NCI-H748 treated with DMSO at 0.1 percent for 48 hours (cell line): ENCODE results near the gene KRTAP10-3.

Experiments
- DNase-seq: peaks from one replicate; lab custom pipeline; 2025; lab: John Stamatoyannopoulos, UW

KRTAP10-3 gene

DNA sequence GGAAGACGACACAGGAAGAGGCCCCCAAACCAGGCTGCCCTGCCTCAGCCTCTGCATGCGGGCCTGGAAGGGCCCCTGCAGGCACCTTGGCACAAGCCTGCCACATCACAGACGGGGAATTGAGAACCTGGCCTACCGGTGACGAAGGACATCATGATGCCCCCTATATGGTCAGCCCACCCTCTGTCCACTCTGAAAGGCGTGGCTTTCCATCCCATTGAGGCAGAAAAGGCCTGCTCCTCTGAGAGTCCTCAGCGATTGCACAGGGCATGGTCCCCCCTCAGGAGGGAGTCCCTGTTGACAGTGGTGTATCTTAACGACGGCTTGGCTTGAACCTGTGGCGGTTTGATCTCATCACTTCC, 30.0 kb downstream of the KRTAP10-3 start:
- DNase-seq = no peak

DNA sequence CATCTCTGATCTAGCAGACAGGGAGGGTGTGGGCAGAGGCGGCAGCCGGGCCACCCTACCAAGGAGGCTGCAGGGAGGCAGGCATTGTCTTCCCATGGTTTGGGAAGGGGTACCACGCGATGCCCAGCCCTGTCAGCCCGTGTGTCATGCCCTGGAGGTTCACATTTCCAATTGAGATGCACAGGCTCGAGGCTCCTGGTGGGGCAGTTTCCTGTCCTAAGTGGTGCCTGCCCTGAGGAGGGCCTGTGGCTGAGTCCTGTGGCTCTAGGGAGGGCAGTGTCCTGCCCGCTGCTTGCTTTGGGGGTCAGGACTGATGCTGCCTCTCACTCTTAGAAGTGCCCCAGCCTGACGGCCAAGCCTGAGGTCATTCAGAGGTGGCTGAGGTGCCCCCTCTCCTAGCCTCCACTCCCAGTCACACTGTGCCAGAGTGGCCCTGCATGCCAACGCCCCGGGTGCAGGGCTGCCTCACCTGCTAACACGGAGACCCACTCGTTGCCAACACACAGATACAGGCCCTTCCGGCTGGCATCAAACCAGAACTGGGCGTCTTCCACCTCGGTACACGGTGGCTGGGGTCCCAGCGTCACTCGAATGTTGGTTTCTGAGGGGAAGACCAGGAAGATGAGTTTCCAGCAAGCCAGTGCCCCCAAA, 30.5 kb downstream of the KRTAP10-3 start:
- no peak for DNase-seq

DNA sequence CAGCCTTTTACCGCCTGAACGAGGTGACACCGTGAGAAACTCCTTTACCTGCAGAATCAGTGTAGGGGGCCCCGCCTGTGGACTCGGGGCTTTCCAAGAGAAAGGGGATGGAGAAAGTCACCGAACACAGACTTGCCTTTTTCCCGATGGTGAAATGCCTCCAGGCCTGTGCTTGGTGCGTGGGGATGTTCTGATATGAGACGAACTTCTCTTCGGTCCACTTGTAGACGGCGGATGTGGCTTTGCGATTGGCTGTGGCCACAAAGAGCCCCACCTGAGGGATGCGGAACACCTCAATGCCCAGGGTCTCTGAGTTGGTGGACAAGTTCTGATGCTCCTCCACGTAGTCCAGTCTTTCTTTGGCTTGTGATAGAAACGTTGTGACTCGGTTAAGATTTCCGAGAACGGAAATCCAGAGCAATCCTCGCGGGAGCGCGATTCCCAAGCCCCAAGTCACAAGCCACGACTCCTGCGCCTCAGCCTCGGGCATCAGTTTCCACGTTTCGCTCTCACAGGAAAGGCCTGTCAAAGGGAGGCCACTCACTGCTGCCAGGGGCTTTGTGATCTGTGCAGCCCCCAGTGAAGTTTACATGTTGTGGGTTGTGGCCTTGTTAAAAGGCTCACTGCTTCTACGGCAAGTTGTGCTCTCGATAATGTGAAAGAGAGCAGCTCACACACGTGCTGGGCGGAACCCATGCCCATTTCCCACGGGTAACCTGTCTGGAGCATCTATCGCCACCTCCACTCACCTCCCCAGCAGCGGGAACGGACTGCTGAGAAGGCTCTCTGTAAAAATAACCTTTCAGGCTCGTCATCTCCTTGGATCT, 31.2 kb downstream of the KRTAP10-3 start:
- DNase-seq = no peak

DNA sequence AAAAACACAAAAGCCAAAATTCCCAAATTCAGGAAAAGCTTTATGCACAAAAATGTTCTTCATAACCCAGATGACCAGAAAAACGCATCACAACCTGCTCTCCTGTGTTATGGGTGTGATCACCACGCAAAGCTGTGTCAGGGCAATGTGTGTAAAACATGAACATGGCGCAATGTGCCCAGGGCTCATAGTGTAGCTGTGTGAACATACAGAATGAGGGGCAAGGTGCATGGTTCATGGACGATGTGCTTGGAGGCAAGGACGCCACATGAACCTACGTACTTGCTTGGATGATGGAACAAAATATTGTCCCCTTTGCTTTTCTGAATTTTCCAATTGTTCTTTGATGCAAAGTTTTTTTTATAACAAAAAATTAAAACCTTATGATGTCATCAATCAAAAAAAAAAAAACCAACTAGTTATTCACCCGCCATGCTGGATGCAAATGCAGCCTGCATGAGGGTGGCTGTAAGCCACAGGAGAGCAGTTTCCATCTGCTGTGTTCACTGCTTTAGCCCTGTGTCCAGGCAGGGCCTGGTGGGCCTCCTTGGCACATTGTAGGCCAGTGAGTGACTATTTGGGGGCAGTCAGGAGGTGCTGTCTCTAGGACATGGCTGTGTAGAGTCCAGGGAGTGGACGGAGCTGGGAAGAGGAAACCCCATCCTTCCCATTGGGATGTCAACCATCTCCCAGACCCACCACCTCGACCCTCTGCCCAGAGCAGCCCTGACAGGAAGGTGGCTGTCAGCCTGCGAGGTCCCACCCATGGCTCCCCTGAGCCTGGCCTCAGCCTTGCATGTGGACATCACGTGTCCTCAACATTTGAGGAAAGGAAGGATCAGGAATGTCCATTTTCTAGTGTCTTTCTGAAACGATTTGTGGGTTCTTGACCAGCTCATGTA, 32.2 kb downstream of the KRTAP10-3 start:
- no peak for DNase-seq

DNA sequence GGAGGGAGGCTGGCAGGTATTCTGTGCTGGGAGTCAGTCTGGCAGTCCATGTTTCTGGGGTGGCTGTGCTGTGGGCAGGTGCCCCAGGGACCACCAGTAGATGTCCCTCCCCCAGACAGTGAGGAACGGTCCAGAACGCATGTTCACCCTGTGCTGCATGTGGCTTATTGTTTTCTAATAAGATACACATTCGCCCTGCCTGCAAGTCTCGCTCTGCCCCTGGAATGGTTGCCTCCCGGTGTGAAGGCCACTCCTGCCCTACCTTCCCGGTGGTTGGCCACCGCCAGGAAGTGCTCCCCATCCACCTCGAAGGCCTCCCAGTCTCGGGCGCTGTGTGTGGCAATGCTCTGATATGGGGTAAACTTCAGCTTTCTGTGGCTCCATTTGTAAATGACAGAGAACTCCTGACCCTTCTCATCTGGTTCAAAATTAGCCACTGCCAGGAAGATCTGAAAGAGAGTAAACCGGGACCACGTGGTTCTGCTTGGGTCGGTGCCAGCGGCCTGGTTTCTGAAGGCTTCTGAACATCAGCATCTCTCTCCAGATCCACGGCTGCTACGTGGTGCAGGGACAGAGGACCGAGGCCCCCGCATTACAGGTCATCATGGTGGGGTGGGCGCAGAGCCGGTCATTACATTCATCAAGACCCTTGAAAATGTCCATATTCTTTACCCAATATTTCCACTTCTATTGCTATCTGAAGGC, 33.1 kb downstream of the KRTAP10-3 start:
- DNase-seq = no peak

DNA sequence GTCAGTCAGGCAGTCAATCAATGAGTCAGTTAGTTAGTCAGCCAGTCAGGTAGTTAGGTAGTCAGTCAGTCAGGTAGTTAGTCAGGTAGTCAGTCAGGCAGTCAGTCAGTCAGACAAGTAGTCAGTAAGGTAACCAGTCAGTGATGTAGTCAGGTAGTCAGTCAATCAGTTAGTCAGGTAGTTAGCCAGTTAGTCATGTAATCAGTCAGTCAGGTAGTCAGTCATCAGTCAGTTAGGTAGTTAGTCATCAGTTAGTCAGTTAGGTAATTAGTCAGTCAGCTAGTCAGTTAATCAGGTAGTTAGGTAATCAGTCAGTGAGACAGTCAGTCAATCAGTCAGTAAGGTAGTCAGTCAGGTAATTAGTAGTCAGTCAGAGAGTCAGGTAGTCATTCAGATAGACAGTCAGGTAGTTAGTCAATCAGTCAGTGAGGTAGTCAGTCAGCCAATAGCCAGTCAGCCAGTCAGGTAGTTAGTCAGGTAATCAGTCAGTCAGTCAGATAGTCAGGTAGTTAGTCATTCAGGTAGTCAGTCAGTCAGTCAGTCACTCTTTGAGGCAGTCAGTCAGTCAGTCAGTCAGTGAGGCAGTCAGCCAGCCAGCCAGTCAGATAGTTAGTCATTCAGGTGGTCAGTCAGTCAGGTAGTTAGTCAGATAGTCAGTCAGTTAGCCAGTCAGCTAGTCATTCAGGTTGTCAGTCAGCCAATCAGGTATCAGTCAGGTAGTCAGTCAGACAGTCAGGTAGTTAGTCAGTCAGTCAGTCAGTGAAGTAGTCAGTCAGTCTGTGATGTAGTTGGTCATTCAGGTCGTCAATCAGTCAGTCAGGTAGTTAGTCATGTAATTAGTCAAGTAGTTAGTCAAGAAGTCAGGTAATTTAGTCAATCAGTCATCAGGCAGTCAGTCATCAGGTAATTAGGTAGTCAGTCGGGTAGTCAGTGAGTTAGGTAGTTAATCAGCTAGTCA, 33.9 kb downstream of the KRTAP10-3 start:
- no peak for DNase-seq

DNA sequence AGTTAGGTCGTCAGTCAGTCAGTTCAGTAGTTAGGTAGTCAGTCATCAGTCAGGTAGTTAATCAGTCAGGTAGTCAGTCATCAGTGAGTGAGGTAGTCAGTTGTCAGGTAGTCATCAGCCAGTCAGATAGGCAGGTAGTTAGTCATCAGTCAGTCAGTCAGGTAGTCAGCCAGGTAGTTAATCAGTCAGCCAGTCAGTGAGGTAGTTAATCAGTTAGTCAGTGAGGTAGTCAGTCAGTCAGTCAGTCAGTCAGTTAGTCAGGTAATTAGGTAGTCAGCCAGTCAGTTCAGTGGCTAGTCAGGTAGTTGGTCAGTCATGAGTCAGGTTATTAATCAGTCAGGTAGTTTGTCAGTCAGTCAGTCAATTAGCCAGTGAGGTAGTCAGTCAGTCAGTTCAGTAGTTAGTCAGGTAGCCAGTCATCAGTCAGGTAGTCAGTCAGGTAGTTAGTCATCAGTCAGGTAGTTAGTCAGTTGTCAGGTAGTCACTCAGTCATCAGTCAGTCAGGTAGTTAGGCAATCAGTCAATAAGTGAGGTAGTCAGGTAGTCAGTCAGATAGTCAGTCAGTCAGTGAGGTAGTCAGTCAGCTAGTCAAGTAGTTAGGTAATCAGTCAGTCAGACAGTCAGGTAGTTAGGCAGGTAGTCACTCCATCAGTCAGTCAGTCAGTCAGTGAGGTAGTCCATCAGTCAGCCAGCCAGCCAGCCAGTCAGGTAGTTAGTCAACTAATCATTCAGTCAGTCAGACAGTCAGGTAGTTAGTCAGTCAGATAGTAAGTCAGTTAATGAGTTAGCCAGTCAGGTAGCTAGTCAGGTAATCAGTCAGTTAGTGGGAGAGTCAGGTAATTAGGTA, 34.8 kb downstream of the KRTAP10-3 start:
- DNase-seq = no peak

DNA sequence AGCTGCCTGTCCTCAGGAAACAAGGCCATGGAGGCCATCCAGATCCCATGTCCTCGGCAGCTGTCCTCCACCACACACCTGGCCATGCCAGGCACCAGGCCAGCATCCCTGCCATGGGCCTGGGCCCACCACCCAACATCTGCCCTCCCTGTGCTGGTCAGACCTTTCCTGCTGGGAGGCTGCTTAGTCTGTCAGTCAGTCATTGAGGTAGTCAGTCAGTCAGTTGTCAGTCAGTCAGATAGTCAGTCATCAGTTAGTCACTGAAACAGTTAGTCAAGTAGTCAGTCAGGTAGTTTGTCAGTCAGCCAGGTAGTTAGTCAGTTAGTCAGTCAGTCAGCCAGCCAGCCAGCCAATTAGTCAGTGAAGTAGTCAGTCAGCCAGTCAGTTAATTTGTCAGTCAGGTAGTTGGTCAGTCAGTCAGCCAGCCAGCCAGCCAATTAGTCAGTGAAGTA, 35.8 kb downstream of the KRTAP10-3 start:
- no peak for DNase-seq

DNA sequence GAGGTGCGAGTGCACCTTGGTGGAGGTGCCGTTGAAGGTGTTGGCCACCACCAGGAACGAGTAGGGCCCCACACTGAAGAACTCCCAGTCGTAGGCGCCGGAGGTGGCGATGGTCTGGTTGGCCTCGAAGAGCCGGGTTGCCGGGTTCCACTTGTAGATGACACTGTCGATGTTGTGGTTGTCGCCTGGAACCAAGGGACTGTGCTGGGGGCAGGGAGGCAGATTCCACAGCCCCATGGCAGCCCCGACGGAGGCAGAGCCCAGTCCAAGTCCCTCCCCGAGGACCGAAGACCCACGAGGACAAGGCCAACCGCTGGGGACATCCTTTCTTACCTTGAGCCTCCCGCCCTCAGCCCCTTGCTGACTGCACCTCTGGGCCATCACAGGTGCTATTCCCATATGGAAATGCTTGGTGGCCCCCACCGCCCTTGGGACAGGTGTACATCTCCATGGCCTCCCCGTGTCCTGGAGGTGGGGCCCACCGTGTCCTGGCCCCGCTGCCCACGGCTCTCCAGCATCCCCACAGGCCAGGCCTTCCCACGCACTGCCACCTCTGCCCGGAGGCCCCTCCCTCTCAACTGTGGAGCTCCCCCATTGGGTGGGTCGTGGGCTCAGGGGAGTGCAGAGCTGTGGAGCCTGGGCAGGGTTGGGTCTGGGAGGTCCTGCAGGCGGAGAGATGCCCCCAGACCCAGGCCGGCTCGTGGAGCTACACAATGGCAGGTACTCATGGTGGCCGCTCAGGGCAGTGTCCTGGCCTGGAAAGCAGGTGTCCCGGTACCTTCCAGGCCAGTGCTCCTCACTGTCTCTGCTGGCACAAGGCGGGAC, 36.5 kb downstream of the KRTAP10-3 start:
- DNase-seq = no peak

DNA sequence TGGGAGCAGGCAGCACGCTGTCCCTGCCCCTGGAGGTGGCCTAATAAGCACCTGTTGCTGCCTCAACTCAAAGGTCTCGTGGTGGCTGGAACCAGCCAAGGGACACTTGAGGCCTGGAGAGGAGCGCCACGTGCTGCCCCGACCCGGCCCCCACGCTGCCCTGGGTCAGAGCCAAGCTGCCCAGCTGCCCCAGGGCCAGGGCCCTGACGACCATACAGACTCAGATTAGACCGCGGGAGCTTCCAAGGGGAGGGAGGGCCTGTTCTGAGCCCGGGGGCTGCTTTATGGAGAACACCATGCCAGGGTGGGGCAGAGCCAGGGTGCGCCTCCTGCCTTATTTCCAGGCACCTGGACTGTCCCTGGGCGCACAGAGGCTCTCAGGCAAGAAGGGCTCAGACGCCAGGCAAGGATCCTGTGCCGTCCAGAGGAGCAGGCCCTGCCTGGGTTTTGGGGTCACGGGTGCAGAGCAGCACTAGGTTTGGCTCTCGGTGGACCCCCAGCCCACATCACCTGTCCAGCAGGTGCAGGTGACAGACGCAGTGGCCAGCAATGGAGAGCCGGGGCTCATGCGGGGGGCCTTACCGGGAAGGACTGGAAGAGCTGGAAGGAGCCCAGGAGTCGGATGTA, 37.2 kb downstream of the KRTAP10-3 start:
- DNase-seq = no peak

DNA sequence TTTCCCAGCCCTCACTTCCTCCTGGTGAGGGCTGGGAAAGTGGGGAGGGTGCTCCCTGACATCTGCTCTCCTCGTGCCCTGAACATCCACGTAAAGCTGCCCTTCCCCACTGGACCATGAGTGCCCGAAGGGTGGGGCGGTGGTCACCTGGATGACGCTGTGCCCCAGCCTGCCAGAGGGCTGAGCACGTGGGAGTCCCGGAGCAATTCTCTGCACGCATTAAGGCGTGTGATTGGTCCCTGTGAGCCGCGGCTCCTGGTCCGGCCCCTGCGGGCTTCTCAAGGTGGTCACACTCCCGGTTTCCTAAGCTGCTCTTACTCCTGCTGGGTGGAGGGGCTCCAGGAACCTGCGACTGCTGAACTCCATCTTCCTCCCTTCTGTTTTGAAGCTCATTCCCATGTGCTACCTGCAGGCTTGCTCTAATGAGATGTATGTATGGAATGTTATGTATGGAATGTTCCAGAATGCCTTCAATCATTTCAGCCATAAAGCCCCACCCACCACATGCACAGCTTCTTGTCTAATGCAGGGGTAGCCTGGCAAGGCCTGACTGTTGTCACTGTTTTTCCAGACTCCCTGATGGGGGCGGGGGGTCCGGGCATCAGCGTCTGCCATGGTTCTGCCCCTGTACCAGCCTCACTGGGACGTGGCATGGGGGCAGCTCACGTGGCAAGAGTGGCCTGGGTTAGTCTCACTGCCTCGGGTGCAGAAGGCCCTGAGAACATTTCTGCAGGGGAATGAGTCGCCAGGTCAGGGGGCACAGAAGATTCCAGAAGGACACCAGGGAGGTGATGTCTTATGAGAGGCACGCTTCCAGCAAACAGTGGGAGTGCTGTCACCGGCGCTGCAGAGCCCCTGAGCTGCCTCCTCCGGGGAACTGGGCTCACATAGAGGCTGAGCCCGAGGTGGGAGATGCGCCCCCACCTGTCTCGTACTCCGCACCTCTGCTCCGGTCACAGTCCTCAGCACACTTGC, 38.0 kb downstream of the KRTAP10-3 start:
- no peak for DNase-seq

DNA sequence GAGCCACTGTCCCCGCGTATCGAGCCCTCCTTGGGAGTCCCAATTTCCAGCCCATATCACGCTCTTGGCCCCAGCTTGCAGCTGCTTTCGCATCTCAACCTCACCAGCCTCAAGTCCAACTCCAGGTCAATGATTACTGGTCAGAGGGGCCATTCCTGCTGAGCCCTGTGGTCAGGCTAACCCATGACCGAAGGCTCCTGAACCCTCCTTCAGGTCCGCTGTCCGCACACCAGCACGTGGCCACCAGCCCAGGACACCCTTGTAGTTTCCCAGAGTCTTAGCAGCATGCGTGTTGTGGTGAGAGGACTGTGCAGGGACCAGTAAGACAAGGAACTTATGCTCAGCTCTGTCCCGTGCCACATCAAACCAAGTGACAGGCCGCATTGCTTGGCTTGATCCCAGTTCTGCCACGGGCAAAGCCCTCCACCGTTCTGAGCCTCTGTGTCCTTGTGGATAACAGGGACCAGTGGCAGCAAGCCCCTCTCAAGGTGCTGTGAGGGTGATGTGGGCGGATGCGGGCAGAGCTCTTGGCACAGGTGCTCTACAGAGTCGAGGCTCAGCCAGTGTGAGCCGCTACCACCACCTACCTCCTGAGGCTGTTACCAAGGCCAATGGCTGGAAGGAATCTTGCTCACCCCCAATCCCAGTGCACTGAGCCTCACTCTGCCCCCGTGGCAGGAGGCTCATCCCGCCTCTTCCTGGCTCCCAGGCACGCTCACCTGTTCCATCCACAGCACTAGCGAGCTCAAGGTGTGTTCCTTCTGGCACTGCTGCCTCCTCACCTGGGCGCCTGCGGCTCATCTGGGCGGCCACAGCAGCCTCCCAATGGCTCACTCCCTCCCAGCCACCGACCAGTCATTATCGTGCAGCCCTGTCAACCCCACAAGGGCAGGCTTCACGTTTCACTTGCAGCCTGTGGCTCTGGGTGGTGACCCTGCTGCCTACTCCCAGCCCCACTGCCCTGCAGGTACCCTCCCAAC, 39.0 kb downstream of the KRTAP10-3 start:
- no peak for DNase-seq

DNA sequence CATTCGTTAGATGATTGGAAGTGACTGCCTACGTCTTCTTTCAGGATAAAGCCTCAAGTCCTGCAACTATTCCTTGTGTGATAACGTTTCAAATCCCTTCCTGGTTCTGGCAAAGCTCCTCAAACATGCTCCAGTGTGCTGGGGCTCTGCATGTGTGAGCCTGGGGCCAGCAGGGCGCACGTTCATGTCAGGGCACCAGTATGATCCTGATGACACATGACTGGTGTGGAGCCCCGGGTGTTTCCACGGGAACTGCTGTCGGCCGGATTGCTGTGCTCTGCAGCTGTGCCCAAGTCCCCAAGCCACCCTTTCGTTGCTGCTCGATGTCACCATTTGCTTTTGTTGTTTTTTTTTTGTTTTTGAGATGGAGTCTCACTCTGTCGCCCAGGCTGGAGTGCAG, 39.9 kb downstream of the KRTAP10-3 start:
- DNase-seq = no peak

DNA sequence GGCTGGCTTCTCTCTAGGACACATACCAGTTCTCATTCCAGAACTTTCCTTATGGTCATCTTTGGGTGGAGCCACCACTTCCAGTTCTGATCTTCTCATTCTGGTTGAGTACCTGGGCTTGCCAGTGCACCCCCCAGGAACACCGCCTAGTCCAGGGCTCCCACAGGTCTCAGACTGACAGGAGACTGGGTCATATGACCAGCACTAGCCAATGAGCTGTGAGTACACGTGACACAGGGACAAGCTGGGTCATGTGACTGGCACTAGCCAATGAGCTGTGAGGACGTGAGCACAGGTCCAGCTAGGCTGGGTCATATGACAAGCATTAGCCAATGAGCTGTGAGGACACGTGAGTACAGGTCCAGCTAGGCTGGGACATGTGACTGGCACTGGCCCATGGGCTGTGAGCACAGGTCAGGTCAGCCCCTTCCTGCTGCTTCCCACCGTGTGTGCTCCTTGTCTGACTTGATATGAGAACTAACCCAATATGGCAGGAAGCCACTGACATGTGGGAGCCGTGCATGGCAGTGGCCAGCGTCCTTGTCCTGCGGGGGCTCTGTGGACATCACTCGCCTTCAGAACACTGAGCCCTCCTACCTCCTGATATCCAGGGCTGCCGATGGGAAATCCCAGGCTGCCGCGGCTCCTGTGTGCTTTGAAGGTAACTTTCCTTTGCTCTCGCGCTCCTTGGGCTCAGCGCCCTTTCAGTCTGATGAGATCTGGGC, 41.3 kb downstream of the KRTAP10-3 start:
- DNase-seq = no peak

DNA sequence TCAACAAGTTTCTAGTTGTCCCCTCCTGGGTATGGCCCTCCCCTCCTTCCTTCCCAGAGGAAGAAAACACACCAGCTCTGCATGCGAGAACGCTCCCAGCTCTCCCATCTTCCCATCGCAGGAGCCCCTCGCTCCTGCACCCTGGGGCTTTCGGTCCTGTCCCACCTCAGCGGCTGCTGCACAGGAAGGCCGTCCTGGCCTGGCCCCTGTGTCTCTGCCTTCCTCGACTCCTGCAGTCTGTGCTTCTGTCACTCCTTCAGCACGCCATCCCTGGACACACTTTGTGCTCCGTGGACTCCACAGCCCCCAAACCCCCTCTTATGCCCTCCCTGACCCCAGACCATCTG, 41.8 kb downstream of the KRTAP10-3 start:
- DNase-seq = no peak
